ENCODE results near the gene CHCHD10.
A peak's percentile ranks its signal among the peaks of the same experiment; 100 is the strongest.

CHCHD10 gene

GRCh38 chr22:23767673-23768548 is at the start of gene CHCHD10:
Gene CHCHD10 (minus strand): TSS chr22:23767972. CDS start chr22:23767874, 98 bp downstream.
- DNase-seq (ENCODE audit: low spot score), result peak; percentile 89

GRCh38 chr22:23817146-23817545 is 49.4 kb upstream of the CHCHD10 start:
- no peak for DNase-seq (ENCODE audit: low spot score)

GRCh38 chr22:23816156-23816976 is 48.6 kb upstream of the CHCHD10 start:
- no peak for DNase-seq (ENCODE audit: low spot score)

- no peak for DNase-seq (ENCODE audit: low spot score)
Measured at GRCh38 chr22:23815541-23816155, 47.9 kb upstream of the CHCHD10 start.

- no peak for DNase-seq (ENCODE audit: low spot score)
Measured at GRCh38 chr22:23812378-23812777, 44.6 kb upstream of the CHCHD10 start.

- no peak for DNase-seq (ENCODE audit: low spot score)
Measured at GRCh38 chr22:23806837-23807236, 39.1 kb upstream of the CHCHD10 start.

- no peak for DNase-seq (ENCODE audit: low spot score)
Measured at GRCh38 chr22:23804781-23805291, 37.1 kb upstream of the CHCHD10 start.

- no peak for DNase-seq (ENCODE audit: low spot score)
Measured at GRCh38 chr22:23803001-23803819, 35.4 kb upstream of the CHCHD10 start.

- DNase-seq (ENCODE audit: low spot score), result no peak
Measured at GRCh38 chr22:23801886-23802377, 34.2 kb upstream of the CHCHD10 start.

GRCh38 chr22:23801238-23801821 is 33.6 kb upstream of the CHCHD10 start:
- no peak for DNase-seq (ENCODE audit: low spot score)

- no peak for DNase-seq (ENCODE audit: low spot score)
Measured at GRCh38 chr22:23800297-23801237, 32.8 kb upstream of the CHCHD10 start.

- no peak for DNase-seq (ENCODE audit: low spot score)
Measured at GRCh38 chr22:23796461-23796860, 28.7 kb upstream of the CHCHD10 start.

GRCh38 chr22:23793326-23793725 is 25.6 kb upstream of the CHCHD10 start:
- no peak for DNase-seq (ENCODE audit: low spot score)

- no peak for DNase-seq (ENCODE audit: low spot score)
Measured at GRCh38 chr22:23791738-23792645, 24.2 kb upstream of the CHCHD10 start.

- DNase-seq (ENCODE audit: low spot score), result no peak
Measured at GRCh38 chr22:23790819-23791737, 23.3 kb upstream of the CHCHD10 start.

GRCh38 chr22:23789638-23790037 is 21.9 kb upstream of the CHCHD10 start:
- DNase-seq (ENCODE audit: low spot score), result no peak

- no peak for DNase-seq (ENCODE audit: low spot score)
Measured at GRCh38 chr22:23789121-23789520, 21.3 kb upstream of the CHCHD10 start.

- DNase-seq (ENCODE audit: low spot score), result no peak
Measured at GRCh38 chr22:23787910-23788309, 20.1 kb upstream of the CHCHD10 start.
